AG10803 (cell line): ENCODE results near the gene BICDL2.

ENCODE experiments used
- DNase-seq: peaks from one replicate; pipeline ENCODE4 v3.0.0; 2010; ENCODE audit warnings: low read depth
- H3K4me3 ChIP-seq: 2 replicates; pipeline ENCODE4 v1.5.1; 2011; ENCODE audit warnings: mild to moderate bottlenecking, low read length, control low read depth
- TF ChIP-seq, protein P1 (sequence below): conservative IDR thresholded peaks from 2 replicates; pipeline ENCODE4 v1.5.1; 2011; ENCODE audit warnings: mild to moderate bottlenecking, low read length, control low read depth, inconsistent platforms

BICDL2 gene

DNA sequence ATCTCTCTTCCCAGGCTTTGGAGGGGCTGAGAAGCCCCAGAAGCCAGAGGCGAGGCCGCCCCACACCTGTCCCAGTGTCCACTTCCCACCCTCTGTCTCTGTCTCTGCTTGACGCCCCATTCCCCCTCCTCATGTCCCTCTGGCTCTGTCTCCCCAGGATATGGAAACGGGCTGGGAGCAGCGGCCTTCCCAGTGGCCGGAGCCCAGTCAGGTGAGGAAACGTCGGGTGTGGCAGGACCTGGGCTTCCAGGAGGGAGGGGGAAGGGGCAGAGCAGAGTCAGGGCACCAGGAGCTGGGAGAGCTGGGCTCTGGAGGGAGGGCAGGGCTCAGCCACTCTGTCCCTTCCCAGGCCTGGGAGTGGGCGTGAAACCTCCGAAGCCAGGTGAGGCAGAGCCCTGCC lies 45.9 kb downstream of the BICDL2 start:
- DNase-seq, result no peak
- no peak overlapping the region for H3K4me3 ChIP-seq
- TF ChIP-seq, protein P1, sequence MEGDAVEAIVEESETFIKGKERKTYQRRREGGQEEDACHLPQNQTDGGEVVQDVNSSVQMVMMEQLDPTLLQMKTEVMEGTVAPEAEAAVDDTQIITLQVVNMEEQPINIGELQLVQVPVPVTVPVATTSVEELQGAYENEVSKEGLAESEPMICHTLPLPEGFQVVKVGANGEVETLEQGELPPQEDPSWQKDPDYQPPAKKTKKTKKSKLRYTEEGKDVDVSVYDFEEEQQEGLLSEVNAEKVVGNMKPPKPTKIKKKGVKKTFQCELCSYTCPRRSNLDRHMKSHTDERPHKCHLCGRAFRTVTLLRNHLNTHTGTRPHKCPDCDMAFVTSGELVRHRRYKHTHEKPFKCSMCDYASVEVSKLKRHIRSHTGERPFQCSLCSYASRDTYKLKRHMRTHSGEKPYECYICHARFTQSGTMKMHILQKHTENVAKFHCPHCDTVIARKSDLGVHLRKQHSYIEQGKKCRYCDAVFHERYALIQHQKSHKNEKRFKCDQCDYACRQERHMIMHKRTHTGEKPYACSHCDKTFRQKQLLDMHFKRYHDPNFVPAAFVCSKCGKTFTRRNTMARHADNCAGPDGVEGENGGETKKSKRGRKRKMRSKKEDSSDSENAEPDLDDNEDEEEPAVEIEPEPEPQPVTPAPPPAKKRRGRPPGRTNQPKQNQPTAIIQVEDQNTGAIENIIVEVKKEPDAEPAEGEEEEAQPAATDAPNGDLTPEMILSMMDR, result no peak

DNA sequence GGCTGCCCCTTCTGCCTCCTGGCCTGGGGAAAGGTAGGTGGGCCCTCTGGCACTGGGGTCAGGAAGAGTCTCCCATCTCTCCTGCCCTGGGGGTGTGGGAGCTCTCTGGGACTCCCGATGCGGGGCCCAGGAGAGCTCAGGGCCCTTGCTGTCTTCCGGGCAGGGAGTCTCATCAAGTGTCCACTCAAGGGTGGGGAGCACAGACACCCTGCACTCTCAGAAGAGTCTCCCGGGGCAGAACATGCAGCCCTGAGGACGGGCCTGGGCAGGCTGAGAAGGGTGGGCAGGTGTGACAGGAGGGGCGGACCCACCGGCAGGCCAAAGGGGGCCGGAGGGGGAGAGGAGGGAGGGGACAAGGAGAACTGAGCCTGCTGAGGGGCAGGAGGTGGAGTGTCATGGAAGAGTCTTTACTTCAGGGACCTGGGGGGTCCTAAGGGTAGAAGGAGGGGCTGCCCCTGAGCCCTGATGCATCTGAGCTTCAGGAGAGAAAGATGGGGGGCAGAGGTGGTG lies 48.1 kb downstream of the BICDL2 start:
- DNase-seq, result no peak
- TF ChIP-seq, protein P1, result no peak

DNA sequence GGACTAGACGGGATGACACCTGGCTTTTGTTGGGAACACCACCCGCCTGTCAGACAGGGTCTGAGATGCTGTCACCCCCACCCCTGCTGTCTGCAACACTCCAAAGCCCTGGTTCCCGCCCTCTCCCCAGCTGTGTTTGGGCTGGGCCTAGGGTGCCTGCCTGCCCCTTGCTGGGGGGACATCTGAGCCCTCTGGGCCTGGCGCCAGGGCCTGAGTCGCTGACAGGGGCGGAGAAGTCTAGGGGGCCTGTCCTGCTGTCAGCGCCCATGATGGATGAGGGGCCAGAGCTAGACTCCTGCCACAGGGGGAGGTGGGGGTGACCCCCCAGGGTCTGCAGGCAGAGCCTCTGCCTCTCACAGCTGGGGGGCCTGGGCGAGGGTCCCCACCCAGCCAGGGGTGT lies 48.9 kb downstream of the BICDL2 start:
- no peak for DNase-seq
- TF ChIP-seq, protein P1, result no peak
- no peak overlapping the region for H3K4me3 ChIP-seq

More for the DNA sequence above, 48.1 kb downstream of the BICDL2 start:
- H3K4me3 ChIP-seq, result no peak overlapping the region

DNA sequence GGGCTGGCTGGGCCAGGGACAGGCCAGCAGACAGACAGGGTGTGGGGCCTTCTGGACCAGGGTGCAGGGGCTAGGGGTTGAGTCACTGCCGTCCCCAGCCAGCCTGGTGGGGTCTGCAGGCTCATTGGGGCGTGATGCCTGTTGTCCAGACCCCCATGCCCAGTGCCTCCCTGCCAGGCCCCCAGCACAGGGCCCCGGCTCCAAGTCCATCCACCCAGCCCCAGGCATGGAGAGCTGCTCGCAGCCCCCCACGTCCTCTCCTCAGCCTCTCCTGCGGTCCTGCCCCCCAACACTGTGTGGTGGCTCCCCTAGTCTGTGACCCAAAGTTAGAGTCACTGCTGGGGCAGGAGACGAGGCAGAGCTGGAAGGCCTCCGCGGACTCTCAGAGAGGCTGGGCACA lies 49.5 kb downstream of the BICDL2 start:
- TF ChIP-seq, protein P1, result no peak
- no peak overlapping the region for H3K4me3 ChIP-seq

DNA sequence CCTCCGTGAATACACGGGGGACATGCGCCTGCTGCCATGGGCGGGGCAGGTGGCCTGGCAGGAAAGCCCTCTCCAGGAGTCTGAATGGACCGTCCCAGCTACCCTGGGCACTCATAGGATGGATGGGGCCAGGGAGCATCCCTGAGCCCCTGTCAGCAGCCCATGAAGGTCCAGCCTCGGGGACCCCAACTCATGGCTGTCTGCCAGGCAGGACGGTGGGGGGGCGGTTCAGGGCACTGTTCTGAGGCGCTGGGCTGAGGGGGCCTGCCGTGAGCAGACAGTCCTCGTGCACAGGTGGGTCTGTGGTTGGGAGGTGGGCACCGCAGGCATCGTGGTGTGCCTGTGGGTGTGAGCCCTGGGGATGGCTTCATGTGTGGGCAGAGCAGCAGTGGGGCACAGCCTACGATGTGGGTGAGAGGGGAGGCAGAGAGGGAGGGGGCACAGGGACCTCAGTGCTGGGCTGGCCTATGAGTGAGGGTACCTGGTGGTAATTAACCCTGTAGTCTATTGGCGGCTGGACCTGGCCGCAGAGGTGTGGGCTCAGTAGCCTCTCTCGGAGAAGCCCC lies 50.0 kb downstream of the BICDL2 start:
- H3K4me3 ChIP-seq, result no peak overlapping the region
- TF ChIP-seq, protein P1, result no peak
- no peak for DNase-seq

More for the DNA sequence above, 49.5 kb downstream of the BICDL2 start:
- DNase-seq, result no peak

DNA sequence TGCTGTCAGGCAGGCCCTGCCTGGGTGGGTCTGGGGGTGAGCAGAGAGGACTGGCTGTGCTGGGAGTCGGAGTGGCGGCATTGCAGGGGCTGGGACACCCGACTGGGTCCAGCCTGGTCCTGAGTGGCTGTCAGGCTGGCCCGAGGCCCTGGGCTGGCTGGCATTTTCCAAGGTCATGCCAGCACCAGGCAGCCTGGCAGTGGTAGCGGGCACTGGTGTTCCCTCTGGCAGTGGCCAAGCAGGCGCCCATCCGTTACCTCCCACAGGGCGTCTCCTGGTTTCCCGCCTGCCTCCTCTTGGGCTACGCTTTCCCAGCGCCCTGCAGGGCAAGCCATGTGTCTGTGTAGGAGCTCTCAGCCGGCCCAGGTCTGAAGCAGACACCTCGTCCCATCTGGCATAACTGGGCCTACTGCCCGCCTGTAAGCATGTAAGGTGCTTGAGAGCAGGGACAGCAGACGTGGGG lies 50.8 kb downstream of the BICDL2 start:
- TF ChIP-seq, protein P1, result no peak
- no peak for DNase-seq
- no peak overlapping the region for H3K4me3 ChIP-seq

DNA sequence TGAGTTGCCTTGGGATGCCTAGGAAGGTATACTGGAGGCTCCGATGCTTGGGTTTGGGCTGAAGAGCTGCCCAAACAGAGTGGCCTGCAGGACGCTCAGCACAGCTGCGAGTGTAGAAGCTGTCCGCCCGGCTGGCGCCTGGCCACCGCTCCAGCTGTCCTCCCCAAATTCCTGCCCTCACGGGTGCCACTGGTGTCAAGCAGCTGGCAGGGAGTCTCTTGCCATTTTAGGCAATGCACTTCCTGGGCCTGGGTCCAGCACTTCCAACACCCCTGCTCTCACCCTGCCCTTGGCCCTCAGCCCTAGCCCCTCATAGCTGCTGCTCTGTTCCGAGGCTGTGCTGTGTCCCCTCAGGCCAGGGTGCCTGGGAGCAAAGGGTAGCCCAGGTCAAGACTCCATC lies 51.3 kb downstream of the BICDL2 start:
- TF ChIP-seq, protein P1, result no peak
- H3K4me3 ChIP-seq, result no peak overlapping the region
- DNase-seq, result no peak
